ENCODE data around the gene TLN1.

The TLN1 gene

GRCh38 chr9:35695943-35696401 is 36.0 kb downstream of the TLN1 start:
- Histone ChIP-seq H4K20me1 (ENCODE audit: insufficient read depth, low read length) (no peaks in the 10 kb centered on the region), H3K4me3 (ENCODE audit: low read length) (no peak overlapping the region), H3K27ac (ENCODE audit: low read length) (no peak overlapping the region), H3K36me3 (replicated peaks; ENCODE audit: insufficient read depth, low read length) (no peaks in the 10 kb centered on the region), H3K9me2 (replicated peaks; ENCODE audit: insufficient read depth, low read length) (no peaks in the 10 kb centered on the region), H3K79me2 (ENCODE audit: low read length) (no peaks in the 10 kb centered on the region), H3K4me2 (ENCODE audit: low read depth, low read length) (no peak overlapping the region), H2AFZ (ENCODE audit: low read length) (no peak overlapping the region), H3K9ac (ENCODE audit: low read length) (no peak overlapping the region), H3K9me3 (replicated peaks; ENCODE audit: insufficient read depth, low read length) (no peaks in the 10 kb centered on the region), H3F3A (ENCODE audit: insufficient read depth, low read length) (no peaks in the 10 kb centered on the region), H3K27me3 (replicated peaks; ENCODE audit: insufficient read depth, low read length) (0 out of 2 replicates have a peak, but pooled peaks cover 4% of the 10 kb centered on the region), H3K4me1 (ENCODE audit: low read length) (no peaks in the 10 kb centered on the region)
- DNase-seq, result no peak
- TF ChIP-seq, protein P1, sequence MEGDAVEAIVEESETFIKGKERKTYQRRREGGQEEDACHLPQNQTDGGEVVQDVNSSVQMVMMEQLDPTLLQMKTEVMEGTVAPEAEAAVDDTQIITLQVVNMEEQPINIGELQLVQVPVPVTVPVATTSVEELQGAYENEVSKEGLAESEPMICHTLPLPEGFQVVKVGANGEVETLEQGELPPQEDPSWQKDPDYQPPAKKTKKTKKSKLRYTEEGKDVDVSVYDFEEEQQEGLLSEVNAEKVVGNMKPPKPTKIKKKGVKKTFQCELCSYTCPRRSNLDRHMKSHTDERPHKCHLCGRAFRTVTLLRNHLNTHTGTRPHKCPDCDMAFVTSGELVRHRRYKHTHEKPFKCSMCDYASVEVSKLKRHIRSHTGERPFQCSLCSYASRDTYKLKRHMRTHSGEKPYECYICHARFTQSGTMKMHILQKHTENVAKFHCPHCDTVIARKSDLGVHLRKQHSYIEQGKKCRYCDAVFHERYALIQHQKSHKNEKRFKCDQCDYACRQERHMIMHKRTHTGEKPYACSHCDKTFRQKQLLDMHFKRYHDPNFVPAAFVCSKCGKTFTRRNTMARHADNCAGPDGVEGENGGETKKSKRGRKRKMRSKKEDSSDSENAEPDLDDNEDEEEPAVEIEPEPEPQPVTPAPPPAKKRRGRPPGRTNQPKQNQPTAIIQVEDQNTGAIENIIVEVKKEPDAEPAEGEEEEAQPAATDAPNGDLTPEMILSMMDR (IDR thresholded peaks at IDR 0.05; ENCODE audit: low read length), result no peak
- TF ChIP-seq EZH2phosphoT487 (IDR thresholded peaks at IDR 0.05; ENCODE audit: low read length) (no peak), EZH2 (optimal IDR thresholded peaks at IDR 0.05; ENCODE audit: low read depth, low read length) (no peak)

- Histone ChIP-seq H3K9me2 (replicated peaks; ENCODE audit: insufficient read depth, low read length) (no peaks in the 10 kb centered on the region), H3K79me2 (ENCODE audit: low read length) (no peaks in the 10 kb centered on the region), H2AFZ (ENCODE audit: low read length) (no peak overlapping the region), H3F3A (ENCODE audit: insufficient read depth, low read length) (no peaks in the 10 kb centered on the region), H3K36me3 (replicated peaks; ENCODE audit: insufficient read depth, low read length) (no peaks in the 10 kb centered on the region), H3K4me3 (ENCODE audit: low read length) (no peak overlapping the region), H3K4me1 (ENCODE audit: low read length) (no peaks in the 10 kb centered on the region), H4K20me1 (ENCODE audit: insufficient read depth, low read length) (no peaks in the 10 kb centered on the region), H3K4me2 (ENCODE audit: low read depth, low read length) (no peak overlapping the region), H3K9me3 (replicated peaks; ENCODE audit: insufficient read depth, low read length) (no peaks in the 10 kb centered on the region), H3K9ac (ENCODE audit: low read length) (no peak overlapping the region), H3K27ac (ENCODE audit: low read length) (no peak overlapping the region), H3K27me3 (replicated peaks; ENCODE audit: insufficient read depth, low read length) (0 out of 2 replicates have a peak, but pooled peaks cover 4% of the 10 kb centered on the region)
- DNase-seq, result no peak
- TF ChIP-seq EZH2phosphoT487 (IDR thresholded peaks at IDR 0.05; ENCODE audit: low read length), result no peak
- TF ChIP-seq, protein P1 (IDR thresholded peaks at IDR 0.05; ENCODE audit: low read length), result no peak
- no peak for TF ChIP-seq EZH2 (optimal IDR thresholded peaks at IDR 0.05; ENCODE audit: low read depth, low read length)
These were observed 40.2 kb downstream of the TLN1 start for GRCh38 chr9:35691757-35692301.

GRCh38 chr9:35691334-35691650 is 40.7 kb downstream of the TLN1 start:
- no peaks in the 10 kb centered on the region for H3K9me2 ChIP-seq (replicated peaks; ENCODE audit: insufficient read depth, low read length)
- H4K20me1 ChIP-seq (ENCODE audit: insufficient read depth, low read length), result no peaks in the 10 kb centered on the region
- no peak overlapping the region for H3K9ac ChIP-seq (ENCODE audit: low read length)
- no peaks in the 10 kb centered on the region for H3F3A ChIP-seq (ENCODE audit: insufficient read depth, low read length)
- no peak overlapping the region for H3K27ac ChIP-seq (ENCODE audit: low read length)
- H3K4me2 ChIP-seq (ENCODE audit: low read depth, low read length), result peak overlapping the region; percentile 95; the same call in 1 of the 2 replicates
- 0 out of 2 replicates have a peak, but pooled peaks cover 4% of the 10 kb centered on the region for H3K27me3 ChIP-seq (replicated peaks; ENCODE audit: insufficient read depth, low read length)
- no peaks in the 10 kb centered on the region for H3K36me3 ChIP-seq (replicated peaks; ENCODE audit: insufficient read depth, low read length)
- H3K79me2 ChIP-seq (ENCODE audit: low read length), result no peaks in the 10 kb centered on the region
- no peaks in the 10 kb centered on the region for H3K4me1 ChIP-seq (ENCODE audit: low read length)
- no peaks in the 10 kb centered on the region for H3K9me3 ChIP-seq (replicated peaks; ENCODE audit: insufficient read depth, low read length)
- DNase-seq, result no peak
- peak overlapping the region; percentile 98; the same call in 1 of the 2 replicates for H2AFZ ChIP-seq (ENCODE audit: low read length)
- no peak overlapping the region for H3K4me3 ChIP-seq (ENCODE audit: low read length)
- TF ChIP-seq EZH2phosphoT487 (IDR thresholded peaks at IDR 0.05; ENCODE audit: low read length) (no peak), EZH2 (optimal IDR thresholded peaks at IDR 0.05; ENCODE audit: low read depth, low read length) (no peak)
- TF ChIP-seq, protein P1 (IDR thresholded peaks at IDR 0.05; ENCODE audit: low read length), result no peak

Data from MM.1S (cell line).